ENCODE data around the gene GPRASP2. TPM values are rescaled to one million over a fixed set of nuclear protein-coding genes. Genes with fewer than 3 reads are reported as not detected.
A peak's percentile ranks its signal among the peaks of the same experiment; 100 is the strongest.

GPRASP2 gene
- total and polyA plus RNA-seq, 4 donors: 1.8 to 10.2 (median 5.4) TPM

- no peak for DNase-seq (ENCODE audit: low spot score)
- Histone ChIP-seq H3K27me3 (ENCODE audit: control insufficient read depth in 4 of 4, insufficient read depth in 4 of 4, low read length in 3 of 4) (peaks cover 0 to 2% (median 0%) of the 10 kb centered on the region in 4 donors), H3K4me3 (ENCODE audit: low read depth in 1 of 3, low read length in 3 of 3) (no peak overlapping the region), H3K4me1 (ENCODE audit: control insufficient read depth in 4 of 4, insufficient read depth in 4 of 4, low read length in 3 of 4) (no peaks in the 10 kb centered on the region), H3K36me3 (ENCODE audit: control insufficient read depth in 4 of 4, insufficient read depth in 3 of 4, low read depth in 1 of 4, low read length in 3 of 4) (no peaks in the 10 kb centered on the region), H3K9me3 (ENCODE audit: control insufficient read depth in 4 of 4, low read length in 3 of 4) (no peaks in the 10 kb centered on the region), H3K9ac (ENCODE audit: low read depth in 1 of 2, low read length in 2 of 2) (no peak overlapping the region), H3K27ac (ENCODE audit: low read depth in 1 of 2, low read length in 2 of 2) (no peak overlapping the region)
- WGBS: 29% methylated on average over 1 of the region's 1 CpG
- TF ChIP-seq RXRA (IDR thresholded peaks at IDR 0.05): no peak
- TF ChIP-seq SP1 (IDR thresholded peaks at IDR 0.05): peak; percentile 31
- peak; percentile 34 to 57 for TF ChIP-seq HNF4A (conservative IDR thresholded peaks at IDR 0.05)
Observed at GRCh38 chrX:102727761-102728160, 15.5 kb downstream of the GPRASP2 start.

DNA sequence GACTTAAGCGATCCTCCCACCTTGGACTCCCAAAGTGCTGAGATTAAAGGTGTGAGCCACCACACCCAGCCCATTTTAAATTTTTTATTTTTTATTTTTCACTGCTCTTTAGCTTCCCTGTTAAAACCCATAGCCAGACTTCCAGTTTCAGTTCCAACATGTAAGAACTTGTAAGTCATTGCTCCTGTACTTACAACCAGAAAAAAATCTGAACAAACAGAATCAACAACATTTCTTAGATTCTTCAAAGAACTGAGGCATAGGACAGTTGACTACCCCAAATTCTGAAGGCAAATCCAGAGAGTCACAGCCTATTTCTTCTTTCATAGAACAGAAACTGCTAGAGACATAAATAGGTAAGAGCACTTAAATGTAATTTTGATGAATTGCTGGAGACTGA, 16.4 kb downstream of the GPRASP2 start:
- DNase-seq (ENCODE audit: low spot score): no peak
- H3K9me3 ChIP-seq (ENCODE audit: control insufficient read depth in 4 of 4, low read length in 3 of 4): no peaks in the 10 kb centered on the region
- no peak overlapping the region for H3K4me3 ChIP-seq (ENCODE audit: low read depth in 1 of 3, low read length in 3 of 3)
- peaks cover 0 to 2% (median 0%) of the 10 kb centered on the region in 4 donors for H3K27me3 ChIP-seq (ENCODE audit: control insufficient read depth in 4 of 4, insufficient read depth in 4 of 4, low read length in 3 of 4)
- H3K4me1 ChIP-seq (ENCODE audit: control insufficient read depth in 4 of 4, insufficient read depth in 4 of 4, low read length in 3 of 4): no peaks in the 10 kb centered on the region
- H3K27ac ChIP-seq (ENCODE audit: low read depth in 1 of 2, low read length in 2 of 2): no peak overlapping the region
- TF ChIP-seq NR2F2 (IDR thresholded peaks at IDR 0.05): no peak
- TF ChIP-seq MAX (IDR thresholded peaks at IDR 0.05): no peak
- TF ChIP-seq FOXA1 (IDR thresholded peaks at IDR 0.05): no peak
- TF ChIP-seq, protein P1, sequence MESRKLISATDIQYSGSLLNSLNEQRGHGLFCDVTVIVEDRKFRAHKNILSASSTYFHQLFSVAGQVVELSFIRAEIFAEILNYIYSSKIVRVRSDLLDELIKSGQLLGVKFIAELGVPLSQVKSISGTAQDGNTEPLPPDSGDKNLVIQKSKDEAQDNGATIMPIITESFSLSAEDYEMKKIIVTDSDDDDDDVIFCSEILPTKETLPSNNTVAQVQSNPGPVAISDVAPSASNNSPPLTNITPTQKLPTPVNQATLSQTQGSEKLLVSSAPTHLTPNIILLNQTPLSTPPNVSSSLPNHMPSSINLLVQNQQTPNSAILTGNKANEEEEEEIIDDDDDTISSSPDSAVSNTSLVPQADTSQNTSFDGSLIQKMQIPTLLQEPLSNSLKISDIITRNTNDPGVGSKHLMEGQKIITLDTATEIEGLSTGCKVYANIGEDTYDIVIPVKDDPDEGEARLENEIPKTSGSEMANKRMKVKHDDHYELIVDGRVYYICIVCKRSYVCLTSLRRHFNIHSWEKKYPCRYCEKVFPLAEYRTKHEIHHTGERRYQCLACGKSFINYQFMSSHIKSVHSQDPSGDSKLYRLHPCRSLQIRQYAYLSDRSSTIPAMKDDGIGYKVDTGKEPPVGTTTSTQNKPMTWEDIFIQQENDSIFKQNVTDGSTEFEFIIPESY (IDR thresholded peaks at IDR 0.05): no peak
- TF ChIP-seq TAF1 (conservative IDR thresholded peaks at IDR 0.05): no peak
- no peak for TF ChIP-seq RAD21 (IDR thresholded peaks at IDR 0.05)
- no peak for TF ChIP-seq EGR1 (IDR thresholded peaks at IDR 0.05; ENCODE audit: low read depth in 2 of 2)
- no peak for TF ChIP-seq HNF4A (conservative IDR thresholded peaks at IDR 0.05)
- no peak for TF ChIP-seq JUND (IDR thresholded peaks at IDR 0.05)
- no peak for TF ChIP-seq HNF4G (IDR thresholded peaks at IDR 0.05)
- TF ChIP-seq, protein P2, sequence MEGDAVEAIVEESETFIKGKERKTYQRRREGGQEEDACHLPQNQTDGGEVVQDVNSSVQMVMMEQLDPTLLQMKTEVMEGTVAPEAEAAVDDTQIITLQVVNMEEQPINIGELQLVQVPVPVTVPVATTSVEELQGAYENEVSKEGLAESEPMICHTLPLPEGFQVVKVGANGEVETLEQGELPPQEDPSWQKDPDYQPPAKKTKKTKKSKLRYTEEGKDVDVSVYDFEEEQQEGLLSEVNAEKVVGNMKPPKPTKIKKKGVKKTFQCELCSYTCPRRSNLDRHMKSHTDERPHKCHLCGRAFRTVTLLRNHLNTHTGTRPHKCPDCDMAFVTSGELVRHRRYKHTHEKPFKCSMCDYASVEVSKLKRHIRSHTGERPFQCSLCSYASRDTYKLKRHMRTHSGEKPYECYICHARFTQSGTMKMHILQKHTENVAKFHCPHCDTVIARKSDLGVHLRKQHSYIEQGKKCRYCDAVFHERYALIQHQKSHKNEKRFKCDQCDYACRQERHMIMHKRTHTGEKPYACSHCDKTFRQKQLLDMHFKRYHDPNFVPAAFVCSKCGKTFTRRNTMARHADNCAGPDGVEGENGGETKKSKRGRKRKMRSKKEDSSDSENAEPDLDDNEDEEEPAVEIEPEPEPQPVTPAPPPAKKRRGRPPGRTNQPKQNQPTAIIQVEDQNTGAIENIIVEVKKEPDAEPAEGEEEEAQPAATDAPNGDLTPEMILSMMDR (IDR thresholded peaks at IDR 0.05; ENCODE audit: low read depth, low read length, missing input control): no peak
- TF ChIP-seq GABPA (IDR thresholded peaks at IDR 0.05 in 1 of 2, conservative IDR thresholded peaks at IDR 0.05 in 1 of 2): no peak
- TF ChIP-seq FOXA2 (IDR thresholded peaks at IDR 0.05): no peak
- no peak for TF ChIP-seq REST (IDR thresholded peaks at IDR 0.05)
- no peak for TF ChIP-seq RXRA (IDR thresholded peaks at IDR 0.05)
- TF ChIP-seq SP1 (IDR thresholded peaks at IDR 0.05): no peak
- no peak overlapping the region for H3K9ac ChIP-seq (ENCODE audit: low read depth in 1 of 2, low read length in 2 of 2)
- WGBS: 100% methylated on average over 1 of the region's 1 CpG
- H3K36me3 ChIP-seq (ENCODE audit: control insufficient read depth in 4 of 4, insufficient read depth in 3 of 4, low read depth in 1 of 4, low read length in 3 of 4): no peaks in the 10 kb centered on the region
